Spleen (tissue), 11 donors: Measurements from ENCODE around the gene LDLRAD1. TPM values are rescaled to one million over a fixed set of nuclear protein-coding genes. Genes with fewer than 3 reads are reported as not detected.

Source experiments
- DNase-seq: peaks from one replicate; pipeline ENCODE4 v3.0.0-alpha.2; 2020
- H3K27ac ChIP-seq, 8 donors: fragments of 200-600 bp; sonication (generic) in 7 of 8; 1 replicate in 4 of 8; 2 replicates in 4 of 8; pipeline versions ENCODE4 v1.5.0 to v1.8.0; 2016 to 2021; ENCODE audit warnings: inconsistent platforms in 4 of 8, mild to moderate bottlenecking in 4 of 8, moderate library complexity in 1 of 8
- H3K27me3 ChIP-seq, 7 donors: fragments of 200-600 bp; sonication (generic) in 6 of 7; replicated peaks in 1 of 7; 1 replicate in 4 of 7; 2 replicates in 3 of 7; pipeline versions ENCODE4 v1.5.0 to v1.8.0; 2016 to 2021; ENCODE audit warnings: inconsistent platforms in 3 of 7, mild to moderate bottlenecking in 1 of 7
- H3K36me3 ChIP-seq, 6 donors: fragments of 200-600 bp; sonication (generic) in 5 of 6; 1 replicate in 4 of 6; 2 replicates in 2 of 6; pipeline versions ENCODE4 v1.5.0 to v1.8.0; 2016 to 2021; ENCODE audit warnings: inconsistent platforms in 2 of 6
- H3K4me1 ChIP-seq, 6 donors: fragments of 200-600 bp; sonication (generic) in 5 of 6; 1 replicate in 3 of 6; 2 replicates in 3 of 6; pipeline versions ENCODE4 v1.5.0 to v1.8.0; 2016 to 2021; ENCODE audit warnings: inconsistent platforms in 3 of 6
- H3K4me3 ChIP-seq, 8 donors: fragments of 200-600 bp; sonication (generic) in 7 of 8; 1 replicate in 4 of 8; 2 replicates in 4 of 8; pipeline versions ENCODE4 v1.5.0 to v1.8.0; 2016 to 2021; ENCODE audit warnings: inconsistent platforms in 4 of 8, mild to moderate bottlenecking in 4 of 8, moderate library complexity in 2 of 8
- H3K9me3 ChIP-seq, 8 donors: fragments of 200-600 bp; sonication (generic) in 7 of 8; 1 replicate in 4 of 8; 2 replicates in 4 of 8; pipeline versions ENCODE4 v1.5.0 to v1.8.0; 2016 to 2021; ENCODE audit warnings: inconsistent platforms in 4 of 8
- CTCF ChIP-seq, 11 experiments: fragments of 200-600 bp in 7 of 11; fragments of 450-650 bp in 4 of 11; sonication (generic) in 4 of 11; IDR thresholded peaks in 8 of 11; conservative IDR thresholded peaks in 3 of 11; 1 replicate in 7 of 11; 2 replicates in 4 of 11; pipeline versions ENCODE4 v1.4.0 to v1.8.0; 2016 to 2021; ENCODE audit warnings: antibody characterized with exemption in 11 of 11, inconsistent platforms in 4 of 11, mild to moderate bottlenecking in 1 of 11
- POLR2A ChIP-seq, 3 donors: fragments of 450-650 bp; IDR thresholded peaks; one replicate each; pipeline ENCODE4 v1.5.1; 2017; ENCODE audit warnings: antibody characterized with exemption in 3 of 3, mild to moderate bottlenecking in 1 of 3
- intact Hi-C: fragments of 100-400 bp; cut with DNase I; formaldehyde crosslinking; loops from one replicate; pipeline ENCODE4 v1.15.0; 2023; ENCODE audit warnings: low total_unique reads
- microRNA-seq, 3 donors: library from miRNA; unstranded; fragments of <30 nt; microRNA quantifications; one replicate each; pipeline versions ENCODE4 to v1.1.0, GENCODE V29; 2019 to 2020
- polyA plus RNA-seq, 3 donors: library from polyadenylated mRNA; stranded (reverse); fragments of 200-250 nt; gene quantifications; one replicate each; pipeline ENCODE4 v1.2.1, GENCODE V29; 2013
- total RNA-seq, 7 donors: library from RNA; depleted of rRNA in 3 of 7; stranded (reverse); fragments of >200 nt in 3 of 7; fragmentation: NEBNext Ultra II Directional in 4 of 7; extraction: Animal tissue kit (Norgen Biotek cat#: 25700) in 4 of 7; gene quantifications; one replicate each; pipeline versions ENCODE4 v1.1.0 to v1.2.1, GENCODE V29; 2016 to 2021
- donor health status: healthy with polysubstance abuse.
- donor health status: DM: no; HTN: no; CAD: no; lungs with moderate emphysema.
- donor health status: DM: no; HTN: no; CAD: no.
- donor health status: Bipolar disorder and iron deficiency.
- donor health status: healthy.
- donor health status: DM: no; HTN: no; CAD: no.
- donor health status: DM: yes; HTN: yes; CAD: no.

The LDLRAD1 gene
- total and polyA plus RNA-seq, 10 donors = not detected

GRCh38 chr1:53959664-53960250 is 58.2 kb downstream of the LDLRAD1 start:
- no peak overlapping the region for H3K4me3 ChIP-seq
- TF ChIP-seq POLR2A (IDR thresholded peaks at IDR 0.05) (no peak), CTCF (IDR thresholded peaks at IDR 0.05 in 8 of 11, conservative IDR thresholded peaks at IDR 0.05 in 3 of 11) (peak; percentile 26 to 65 (median 56))
- peaks cover 0 to 92% (median 40%) of the 10 kb centered on the region in 6 donors for H3K36me3 ChIP-seq
- H3K27ac ChIP-seq = no peak overlapping the region
- intact Hi-C loops = loop anchor here (5.0 to 10.0 kb wide), 2 partner anchors 85 to 92 kb away; no protein-coding TSS in a partner anchor
- no peaks in the 10 kb centered on the region for H3K27me3 ChIP-seq
- DNase-seq = no peak
- H3K4me1 ChIP-seq = peaks cover 0 to 20% (median 0%) of the 10 kb centered on the region in 6 donors
- H3K9me3 ChIP-seq = no peaks in the 10 kb centered on the region

Small RNA genes lying within 50 kb of the gene (microRNA-seq; reads per million reads assigned to microRNA genes)
- 1.8 to 5.6 (median 5.1) reads per million in 3 donors for gene MIR4781

Other genes with a start within 250 kb of the LDLRAD1 start
- gene NDC1, start 179.9 kb downstream of the LDLRAD1 start, total RNA-seq = 10 to 100 TPM in 3 of 7 donors, 1 to 10 TPM in 4; 8.0 to 18.2 (median 9.6) TPM
- gene NDC1, start 179.9 kb downstream of the LDLRAD1 start, polyA plus RNA-seq = 1 to 10 TPM; 5.2 to 6.8 (median 5.9) TPM
- gene YIPF1, start 128.4 kb downstream of the LDLRAD1 start, total RNA-seq = 10 to 100 TPM; 19.5 to 39.7 (median 23.9) TPM
- gene YIPF1, start 128.4 kb downstream of the LDLRAD1 start, polyA plus RNA-seq = 10 to 100 TPM; 15.2 to 19.8 (median 18.2) TPM
- 1 to 10 TPM in 1 of 7 donors, under 1 TPM in 3, not detected in 3; 0.17 to 1.6 (median 0.62) TPM for gene DIO1, start 124.0 kb downstream of the LDLRAD1 start, total RNA-seq
- under 1 TPM; 0.04 to 0.19 (median 0.09) TPM for gene DIO1, start 124.0 kb downstream of the LDLRAD1 start, polyA plus RNA-seq
- 10 to 100 TPM; 23.7 to 38.1 (median 27.6) TPM for gene IFT25, start 72.5 kb downstream of the LDLRAD1 start, total RNA-seq
- 10 to 100 TPM; 24.6 to 31.4 (median 28.3) TPM for gene IFT25, start 72.5 kb downstream of the LDLRAD1 start, polyA plus RNA-seq
- gene LRRC42, start 71.8 kb downstream of the LDLRAD1 start, total RNA-seq = 10 to 100 TPM in 6 of 7 donors, 1 to 10 TPM in 1; 9.7 to 13.8 (median 11.6) TPM
- 1 to 10 TPM; 4.9 to 9.5 (median 5.5) TPM for gene LRRC42, start 71.8 kb downstream of the LDLRAD1 start, polyA plus RNA-seq
- gene TMEM59, start 35.0 kb upstream of the LDLRAD1 start, total RNA-seq = 100 to 1,000 TPM; 215 to 295 (median 231) TPM
- gene TMEM59, start 35.0 kb upstream of the LDLRAD1 start, polyA plus RNA-seq = 100 to 1,000 TPM in 2 of 3 donors, 10 to 100 TPM in 1; 73.1 to 119 (median 111) TPM
- 10 to 100 TPM in 2 of 7 donors, 1 to 10 TPM in 5; 4.9 to 12.7 (median 6.8) TPM for gene TCEANC2, start 35.4 kb upstream of the LDLRAD1 start, total RNA-seq
- gene TCEANC2, start 35.4 kb upstream of the LDLRAD1 start, polyA plus RNA-seq = 1 to 10 TPM; 1.9 to 2.7 (median 2.7) TPM
- 1 to 10 TPM in 2 of 7 donors, under 1 TPM in 5; 0.23 to 1.6 (median 0.85) TPM for gene CDCP2, start 134.8 kb upstream of the LDLRAD1 start, total RNA-seq
- not detected for gene CDCP2, start 134.8 kb upstream of the LDLRAD1 start, polyA plus RNA-seq
- 10 to 100 TPM in 4 of 7 donors, 1 to 10 TPM in 3; 6.6 to 15.1 (median 11.0) TPM for gene CYB5RL, start 181.8 kb upstream of the LDLRAD1 start, total RNA-seq
- 1 to 10 TPM; 1.3 to 3.5 (median 1.5) TPM for gene CYB5RL, start 181.8 kb upstream of the LDLRAD1 start, polyA plus RNA-seq
- 10 to 100 TPM; 38.3 to 55.9 (median 50.1) TPM for gene MRPL37, start 182.0 kb upstream of the LDLRAD1 start, total RNA-seq
- 10 to 100 TPM; 20.4 to 42.5 (median 38.4) TPM for gene MRPL37, start 182.0 kb upstream of the LDLRAD1 start, polyA plus RNA-seq